ENCODE measurements around the gene LRRC4. TPM values are rescaled to one million over a fixed set of nuclear protein-coding genes. Genes with fewer than 3 reads are reported as not detected.

Gene LRRC4
- total and polyA plus RNA-seq, 4 donors, result 4.7 to 14.6 (median 6.9) TPM

GRCh38 chr7:128053991-128054390 is 22.8 kb upstream of the LRRC4 start:
- TF ChIP-seq, protein P1, sequence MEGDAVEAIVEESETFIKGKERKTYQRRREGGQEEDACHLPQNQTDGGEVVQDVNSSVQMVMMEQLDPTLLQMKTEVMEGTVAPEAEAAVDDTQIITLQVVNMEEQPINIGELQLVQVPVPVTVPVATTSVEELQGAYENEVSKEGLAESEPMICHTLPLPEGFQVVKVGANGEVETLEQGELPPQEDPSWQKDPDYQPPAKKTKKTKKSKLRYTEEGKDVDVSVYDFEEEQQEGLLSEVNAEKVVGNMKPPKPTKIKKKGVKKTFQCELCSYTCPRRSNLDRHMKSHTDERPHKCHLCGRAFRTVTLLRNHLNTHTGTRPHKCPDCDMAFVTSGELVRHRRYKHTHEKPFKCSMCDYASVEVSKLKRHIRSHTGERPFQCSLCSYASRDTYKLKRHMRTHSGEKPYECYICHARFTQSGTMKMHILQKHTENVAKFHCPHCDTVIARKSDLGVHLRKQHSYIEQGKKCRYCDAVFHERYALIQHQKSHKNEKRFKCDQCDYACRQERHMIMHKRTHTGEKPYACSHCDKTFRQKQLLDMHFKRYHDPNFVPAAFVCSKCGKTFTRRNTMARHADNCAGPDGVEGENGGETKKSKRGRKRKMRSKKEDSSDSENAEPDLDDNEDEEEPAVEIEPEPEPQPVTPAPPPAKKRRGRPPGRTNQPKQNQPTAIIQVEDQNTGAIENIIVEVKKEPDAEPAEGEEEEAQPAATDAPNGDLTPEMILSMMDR (IDR thresholded peaks at IDR 0.05; ENCODE audit: control extremely low read depth, extremely low read depth), result no peak
- Histone ChIP-seq H3K27ac (ENCODE audit: low read depth in 1 of 2, low read length in 1 of 2) (no peak overlapping the region), H3K9me3 (ENCODE audit: control insufficient read depth in 4 of 4, insufficient read depth in 3 of 4, low read length in 3 of 4) (no peaks in the 10 kb centered on the region), H3K4me3 (no peak overlapping the region), H3K36me3 (ENCODE audit: control insufficient read depth in 4 of 4, insufficient read depth in 4 of 4, low read length in 4 of 4) (peaks cover 0 to 3% (median under 1%) of the 10 kb centered on the region in 4 donors), H3K9ac (ENCODE audit: insufficient read depth in 1 of 2, low read length in 2 of 2) (no peak overlapping the region), H3K27me3 (ENCODE audit: control insufficient read depth in 3 of 3, insufficient read depth in 3 of 3, low read length in 2 of 3) (no peaks in the 10 kb centered on the region), H3K4me1 (ENCODE audit: control insufficient read depth in 5 of 5, insufficient read depth in 5 of 5, low read length in 5 of 5) (peaks cover 0 to 7% (median 3%) of the 10 kb centered on the region in 5 donors)
- 99 to 100% methylated on average over 5 of the region's 5 CpGs for WGBS, 2 donors
- ATAC-seq (ENCODE audit: insufficient read depth, low FRiP score) (no peak), DNase-seq (no peak)

DNA sequence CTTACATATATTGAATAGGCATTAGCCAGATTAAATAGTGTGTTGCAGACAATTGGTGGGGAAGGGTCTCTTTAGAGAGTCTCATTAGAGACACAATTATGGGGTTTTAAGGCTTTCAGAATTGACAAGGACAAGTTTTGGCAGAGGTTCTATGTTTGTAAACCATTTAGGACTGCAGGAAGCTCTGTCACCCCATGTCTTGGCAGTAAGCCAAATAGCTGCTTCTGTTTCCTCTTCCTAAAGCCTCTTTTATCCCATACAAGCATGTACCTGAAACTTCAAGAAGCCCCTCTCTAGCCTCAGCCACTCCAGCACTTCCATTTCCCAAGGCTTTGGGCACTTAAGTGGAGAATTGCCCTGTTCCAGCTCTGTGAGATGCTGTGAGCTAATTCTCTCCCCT is 21.8 kb upstream of the LRRC4 start:
- TF ChIP-seq, protein P1 (IDR thresholded peaks at IDR 0.05; ENCODE audit: control extremely low read depth, extremely low read depth), result no peak
- peak in 2 of 3 donors; percentile 72 to 81 for DNase-seq
- H3K36me3 ChIP-seq (ENCODE audit: control insufficient read depth in 4 of 4, insufficient read depth in 4 of 4, low read length in 4 of 4), result peaks cover 0 to 3% (median under 1%) of the 10 kb centered on the region in 4 donors
- ATAC-seq (ENCODE audit: insufficient read depth, low FRiP score), result no peak
- no peak overlapping the region for H3K27ac ChIP-seq (ENCODE audit: low read depth in 1 of 2, low read length in 1 of 2)
- H3K27me3 ChIP-seq (ENCODE audit: control insufficient read depth in 3 of 3, insufficient read depth in 3 of 3, low read length in 2 of 3), result no peaks in the 10 kb centered on the region
- no peaks in the 10 kb centered on the region for H3K9me3 ChIP-seq (ENCODE audit: control insufficient read depth in 4 of 4, insufficient read depth in 3 of 4, low read length in 3 of 4)
- H3K4me3 ChIP-seq, result no peak overlapping the region
- peaks cover 0 to 7% (median 3%) of the 10 kb centered on the region in 5 donors for H3K4me1 ChIP-seq (ENCODE audit: control insufficient read depth in 5 of 5, insufficient read depth in 5 of 5, low read length in 5 of 5)
- no peak overlapping the region for H3K9ac ChIP-seq (ENCODE audit: insufficient read depth in 1 of 2, low read length in 2 of 2)

- H3K4me3 ChIP-seq, result no peak overlapping the region
- H3K27ac ChIP-seq (ENCODE audit: low read depth in 1 of 2, low read length in 1 of 2), result no peak overlapping the region
- ATAC-seq (ENCODE audit: insufficient read depth, low FRiP score) (no peak), DNase-seq (no peak)
- no peak overlapping the region for H3K9ac ChIP-seq (ENCODE audit: insufficient read depth in 1 of 2, low read length in 2 of 2)
- H3K36me3 ChIP-seq (ENCODE audit: control insufficient read depth in 4 of 4, insufficient read depth in 4 of 4, low read length in 4 of 4), result peaks cover 0 to 3% (median under 1%) of the 10 kb centered on the region in 4 donors
- H3K4me1 ChIP-seq (ENCODE audit: control insufficient read depth in 5 of 5, insufficient read depth in 5 of 5, low read length in 5 of 5), result peaks cover 0 to 7% (median 3%) of the 10 kb centered on the region in 5 donors
- TF ChIP-seq, protein P1 (IDR thresholded peaks at IDR 0.05; ENCODE audit: control extremely low read depth, extremely low read depth), result no peak
- no peaks in the 10 kb centered on the region for H3K9me3 ChIP-seq (ENCODE audit: control insufficient read depth in 4 of 4, insufficient read depth in 3 of 4, low read length in 3 of 4)
- WGBS, 2 donors, result 78 to 79% methylated on average over 9 of the region's 9 CpGs
- no peaks in the 10 kb centered on the region for H3K27me3 ChIP-seq (ENCODE audit: control insufficient read depth in 3 of 3, insufficient read depth in 3 of 3, low read length in 2 of 3)
Observed at GRCh38 chr7:128052404-128052803, 21.2 kb upstream of the LRRC4 start.

GRCh38 chr7:128045766-128046165 is 14.5 kb upstream of the LRRC4 start:
- WGBS, 2 donors, result 64 to 81% methylated on average over 1 of the region's 1 CpG
- Histone ChIP-seq H3K9me3 (ENCODE audit: control insufficient read depth in 4 of 4, insufficient read depth in 3 of 4, low read length in 3 of 4) (no peaks in the 10 kb centered on the region), H3K9ac (ENCODE audit: insufficient read depth in 1 of 2, low read length in 2 of 2) (no peak overlapping the region), H3K27me3 (ENCODE audit: control insufficient read depth in 3 of 3, insufficient read depth in 3 of 3, low read length in 2 of 3) (no peaks in the 10 kb centered on the region), H3K36me3 (ENCODE audit: control insufficient read depth in 4 of 4, insufficient read depth in 4 of 4, low read length in 4 of 4) (peaks cover 0 to 4% (median 1%) of the 10 kb centered on the region in 4 donors), H3K27ac (ENCODE audit: low read depth in 1 of 2, low read length in 1 of 2) (no peak overlapping the region), H3K4me1 (ENCODE audit: control insufficient read depth in 5 of 5, insufficient read depth in 5 of 5, low read length in 5 of 5) (no peaks in the 10 kb centered on the region), H3K4me3 (no peak overlapping the region)
- TF ChIP-seq, protein P1 (IDR thresholded peaks at IDR 0.05; ENCODE audit: control extremely low read depth, extremely low read depth), result no peak
- DNase-seq (no peak), ATAC-seq (ENCODE audit: insufficient read depth, low FRiP score) (no peak)
